GDM1 (cell line): ENCODE data around the gene TCL1A.

Experiments
- DNase-seq: peaks from one replicate; lab custom pipeline; 2025; lab: John Stamatoyannopoulos, UW

TCL1A gene

DNA sequence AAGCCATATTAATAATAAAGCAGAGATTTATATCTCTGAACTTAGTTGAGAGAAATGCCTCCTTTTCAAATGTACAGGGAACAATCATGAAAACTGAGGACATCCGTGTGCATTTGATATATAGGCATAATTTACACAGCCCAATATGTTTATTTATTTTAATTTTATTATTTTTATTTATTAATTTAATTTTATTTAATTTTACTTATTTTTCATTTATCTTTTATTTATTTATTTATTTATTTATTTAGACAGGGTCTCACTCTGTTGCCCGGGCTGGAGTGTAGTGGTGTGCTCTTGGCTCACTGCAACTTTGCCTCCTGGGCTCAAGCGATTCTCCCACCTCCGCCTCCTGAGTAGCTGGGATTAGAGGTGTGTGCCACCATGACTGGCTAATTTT is 8.4 kb downstream of the TCL1A start:
- DNase-seq = no peak

DNA sequence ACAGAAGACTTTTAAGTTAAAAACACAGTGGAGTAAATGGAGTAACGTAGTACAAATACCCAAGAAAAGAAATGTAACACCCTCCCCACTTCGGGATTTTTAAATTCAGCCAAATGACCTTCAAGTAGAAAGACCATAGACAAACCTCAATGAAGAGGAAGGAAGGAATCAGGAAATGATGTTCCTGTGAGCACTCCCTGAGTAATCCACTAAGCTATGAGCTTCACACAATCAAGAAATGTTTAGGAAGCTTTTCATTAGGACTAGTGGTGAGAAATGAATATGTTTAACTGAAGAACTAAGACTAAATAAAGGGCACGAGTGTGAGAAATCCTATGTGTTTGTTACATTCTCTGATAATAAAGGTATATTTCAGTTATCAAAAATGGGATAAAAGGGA is 10.1 kb downstream of the TCL1A start:
- DNase-seq = no peak

DNA sequence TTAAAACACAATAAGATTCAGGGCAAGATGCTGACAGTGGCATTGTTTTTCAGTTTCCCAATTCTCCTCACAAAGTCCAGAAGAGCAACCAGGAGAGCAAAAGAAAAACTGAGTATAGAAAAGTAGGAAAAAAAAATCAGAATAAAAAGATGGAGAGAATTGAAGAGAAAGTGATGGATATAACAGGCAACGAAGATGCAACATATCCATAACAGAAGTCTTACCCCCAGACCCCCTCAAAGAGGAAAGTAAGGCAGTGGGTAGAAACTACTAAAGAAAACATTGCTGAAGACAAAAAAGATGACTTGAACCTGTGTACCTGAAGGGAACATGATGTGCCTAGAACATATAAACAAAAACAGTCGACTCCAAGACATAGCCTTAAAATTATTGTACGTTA is 10.6 kb downstream of the TCL1A start:
- no peak for DNase-seq

DNA sequence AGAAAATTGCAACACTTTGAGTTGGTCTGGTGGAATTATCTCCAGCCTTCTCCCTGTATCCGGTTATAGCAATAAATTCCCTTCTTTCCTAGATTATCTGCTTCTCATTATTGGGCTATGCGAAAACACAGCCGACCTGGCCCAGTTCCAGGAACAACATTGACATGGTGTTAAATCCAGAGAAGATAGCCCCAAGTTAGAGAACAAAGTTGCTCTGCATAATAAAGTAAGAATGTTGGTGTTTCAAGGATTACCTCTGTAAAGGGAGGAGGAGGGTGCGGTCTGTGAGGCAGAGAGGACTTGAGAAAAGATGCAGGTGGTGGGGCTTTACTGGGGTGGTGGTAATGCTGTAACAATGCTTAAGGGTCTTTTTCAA is 12.1 kb downstream of the TCL1A start:
- DNase-seq = no peak

DNA sequence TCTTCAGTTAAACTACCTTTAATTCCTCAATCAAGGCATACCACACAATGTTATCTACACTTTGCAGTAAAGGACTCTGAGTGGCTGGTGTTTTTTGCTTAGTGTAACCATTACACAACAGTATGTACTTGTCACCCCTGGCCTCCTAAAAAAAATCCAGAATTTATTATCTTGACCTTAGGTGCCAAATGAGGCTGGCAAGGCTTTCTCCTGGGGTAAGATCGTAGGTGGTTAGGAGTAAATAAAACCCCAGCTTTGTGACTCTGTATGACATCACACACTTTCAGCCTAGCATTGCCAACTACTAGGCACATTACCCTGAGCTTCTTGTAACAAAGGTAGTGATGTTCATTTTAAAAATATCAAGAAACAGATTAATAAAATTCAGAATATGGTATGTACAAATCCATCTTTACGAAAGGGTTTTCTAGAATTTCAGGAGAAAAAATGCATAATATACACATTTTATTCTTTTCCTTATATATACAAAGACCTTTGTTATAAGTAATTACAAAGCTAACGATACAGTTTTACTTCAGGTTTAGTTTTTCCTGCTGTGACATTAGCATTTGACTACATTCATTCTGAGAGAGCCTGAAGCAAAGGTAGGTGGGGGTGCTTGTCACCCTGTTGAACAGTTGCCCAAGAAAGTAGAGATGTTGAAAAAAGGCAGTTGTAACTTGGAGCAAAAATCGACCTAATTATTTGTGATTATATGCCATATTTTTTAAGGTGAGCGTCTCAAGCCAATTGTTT is 13.5 kb downstream of the TCL1A start:
- no peak for DNase-seq

DNA sequence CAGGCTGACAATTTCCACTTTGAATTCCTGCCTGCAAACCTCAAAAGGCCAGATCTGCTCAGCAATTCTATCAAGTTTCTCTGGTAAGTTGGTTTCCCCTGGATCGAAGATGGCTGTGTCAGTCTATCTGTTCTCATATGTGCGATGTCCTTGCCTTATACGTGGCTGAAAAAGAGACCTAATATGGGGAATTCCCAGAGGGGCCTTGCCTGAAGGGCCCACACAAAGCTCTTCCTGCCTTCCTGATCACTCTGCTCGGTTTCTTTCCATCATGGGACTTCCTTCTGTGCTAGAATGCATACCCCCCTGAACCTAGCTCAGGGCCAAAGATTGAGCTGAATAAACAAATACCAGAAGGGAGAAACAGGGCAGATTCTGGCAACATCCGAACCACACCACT is 14.5 kb downstream of the TCL1A start:
- no peak for DNase-seq

DNA sequence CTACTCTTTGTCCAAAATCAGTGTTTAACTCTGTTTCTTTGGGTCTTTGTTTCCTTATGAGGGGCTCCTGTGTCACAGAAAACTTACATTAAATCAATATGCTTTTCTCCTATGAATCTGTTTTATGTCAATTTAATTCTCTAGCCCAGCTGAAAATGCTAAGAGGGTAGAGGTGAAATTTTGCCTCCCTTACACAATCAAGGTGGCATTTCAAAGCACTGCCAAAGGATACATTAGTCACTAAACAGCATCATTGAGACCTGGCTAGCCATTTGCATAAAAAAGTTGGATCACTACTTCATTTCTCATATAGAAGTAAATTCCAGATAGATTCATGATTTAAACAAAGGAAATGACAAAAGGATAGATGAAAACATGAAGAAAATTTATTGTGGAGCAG is 15.6 kb downstream of the TCL1A start:
- no peak for DNase-seq

DNA sequence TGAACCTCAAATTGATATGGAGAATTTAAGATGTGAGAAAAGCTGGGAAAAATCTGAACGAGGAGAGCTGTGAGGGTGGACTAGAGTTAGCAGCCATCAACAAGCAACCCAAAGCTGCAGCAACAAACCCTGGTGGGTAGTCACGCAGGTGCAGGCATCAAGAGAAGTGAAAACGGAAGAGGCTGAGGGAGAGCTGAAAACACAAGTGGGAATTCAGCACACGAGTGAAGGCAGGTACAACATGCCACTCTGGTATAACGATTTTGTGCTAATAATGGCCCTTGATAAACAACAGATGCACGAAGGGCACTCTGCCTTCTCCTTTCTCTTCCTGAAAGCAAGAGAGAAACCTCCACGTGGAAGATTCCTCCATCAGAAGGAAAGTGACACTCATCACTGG is 16.2 kb downstream of the TCL1A start:
- DNase-seq = no peak

DNA sequence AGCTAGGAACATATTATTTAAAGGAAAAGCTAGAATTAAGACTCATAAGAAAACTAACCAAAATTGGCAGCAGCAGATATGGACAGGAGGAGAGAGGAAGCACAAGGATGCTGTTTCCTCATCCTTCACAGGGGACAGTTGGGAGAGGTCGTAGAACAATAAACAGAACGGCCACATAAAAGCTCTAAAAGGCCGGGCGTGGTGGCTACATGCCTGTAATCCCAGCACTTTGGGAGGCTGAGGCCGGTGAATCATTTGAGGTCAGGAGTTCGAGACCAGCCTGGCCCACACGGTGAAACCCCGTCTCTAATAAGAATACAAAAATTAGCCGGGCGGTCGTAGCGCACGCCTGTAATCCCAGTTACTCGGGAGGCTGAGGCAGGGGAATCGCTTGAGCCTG is 17.2 kb downstream of the TCL1A start:
- no peak for DNase-seq

DNA sequence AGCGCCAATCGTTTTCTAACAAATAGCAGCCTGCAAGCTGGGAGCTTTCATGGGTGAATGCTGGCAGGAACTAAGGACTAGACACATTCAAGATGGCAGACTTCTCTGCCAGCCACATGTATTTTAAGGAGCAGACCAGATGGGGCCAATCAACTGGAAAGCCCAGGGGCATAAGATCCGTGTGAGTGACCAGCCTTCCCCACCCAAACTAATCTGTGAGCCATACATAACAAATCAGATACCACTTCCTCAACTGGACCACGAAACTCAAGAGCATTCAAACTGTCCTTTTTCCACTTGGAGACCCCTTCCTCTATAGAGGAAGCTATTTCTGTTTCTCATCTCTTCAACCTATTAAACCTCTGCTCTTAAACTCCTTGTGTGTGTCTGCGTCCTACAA is 18.0 kb downstream of the TCL1A start:
- no peak for DNase-seq

DNA sequence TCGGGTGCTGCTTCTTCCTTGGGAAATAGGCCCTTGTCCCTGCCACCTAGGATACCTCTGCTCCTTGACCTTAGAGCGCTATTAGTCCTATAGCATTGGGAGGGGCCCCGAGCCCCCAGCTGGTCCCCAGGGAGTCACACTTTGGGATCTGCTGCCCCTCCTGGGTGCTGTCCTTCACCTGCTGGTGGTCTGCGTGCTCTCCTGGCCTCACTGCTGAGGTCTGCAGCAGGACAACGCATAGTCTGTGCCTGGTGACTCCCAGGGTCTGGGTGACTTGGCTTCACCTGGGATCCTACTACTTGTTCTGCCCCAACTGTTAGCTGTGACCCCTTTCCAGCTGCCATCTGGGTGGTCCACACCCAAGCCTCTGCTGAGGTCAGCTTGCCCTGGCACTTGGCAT is 18.9 kb downstream of the TCL1A start:
- DNase-seq = no peak

DNA sequence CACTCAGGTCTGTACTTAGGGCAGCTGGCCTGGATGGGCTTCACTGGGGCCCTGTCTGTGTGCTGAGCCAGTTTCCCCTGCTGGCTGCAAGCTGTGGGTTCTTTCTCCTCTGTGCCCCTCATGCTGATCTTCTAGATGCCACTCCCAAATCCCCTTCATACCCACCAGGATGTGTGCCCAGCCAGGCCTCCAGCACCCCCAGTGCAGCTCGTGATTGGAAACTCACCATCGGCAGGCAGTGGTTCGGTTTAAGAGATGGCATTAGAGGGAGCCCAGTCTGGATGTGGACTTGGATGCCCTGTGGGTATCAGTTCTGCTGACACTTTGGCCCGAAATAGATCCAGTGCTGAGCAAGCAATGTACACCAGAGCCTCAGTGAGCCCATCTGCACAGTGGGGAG is 21.8 kb downstream of the TCL1A start:
- DNase-seq = no peak

DNA sequence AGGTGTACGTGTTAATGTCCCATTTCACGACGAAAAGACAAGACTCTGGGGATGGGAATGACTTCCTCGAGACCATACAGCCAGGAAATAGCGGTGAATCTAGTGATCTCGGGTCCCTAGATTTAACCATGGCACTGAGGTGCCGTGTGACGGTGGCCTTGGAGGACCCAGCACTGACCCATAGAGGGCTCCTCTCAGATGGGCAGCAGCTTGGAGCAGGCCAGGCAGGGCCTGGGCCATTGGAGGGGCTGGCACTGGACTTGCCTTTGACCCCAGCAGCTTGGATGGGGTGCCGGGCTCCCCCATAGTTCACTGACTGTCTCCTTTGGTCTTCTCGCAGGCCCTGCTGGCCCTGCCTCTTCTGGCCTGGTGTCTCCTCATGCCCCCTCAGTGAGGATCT is 22.3 kb downstream of the TCL1A start:
- DNase-seq = no peak

DNA sequence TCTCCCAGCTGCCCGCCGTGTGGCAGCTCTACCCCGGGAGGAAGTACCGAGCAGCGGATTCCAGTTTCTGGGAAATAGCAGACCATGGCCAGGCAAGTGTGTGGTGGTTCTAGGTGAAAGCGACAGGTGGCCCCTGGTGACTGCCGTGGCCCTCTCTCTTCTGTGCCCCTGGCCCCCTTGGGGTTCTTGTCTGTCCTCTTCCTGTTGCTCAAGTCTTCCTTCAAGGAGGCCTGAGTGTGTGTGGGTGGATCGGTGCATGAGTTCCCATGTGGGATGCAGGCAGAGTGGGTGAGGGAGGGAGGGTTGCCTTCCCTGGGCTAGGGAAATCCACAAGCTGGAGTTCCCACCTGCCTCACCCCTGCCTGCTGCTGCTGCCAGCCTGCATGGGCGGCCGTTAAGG is 23.1 kb downstream of the TCL1A start:
- no peak for DNase-seq

DNA sequence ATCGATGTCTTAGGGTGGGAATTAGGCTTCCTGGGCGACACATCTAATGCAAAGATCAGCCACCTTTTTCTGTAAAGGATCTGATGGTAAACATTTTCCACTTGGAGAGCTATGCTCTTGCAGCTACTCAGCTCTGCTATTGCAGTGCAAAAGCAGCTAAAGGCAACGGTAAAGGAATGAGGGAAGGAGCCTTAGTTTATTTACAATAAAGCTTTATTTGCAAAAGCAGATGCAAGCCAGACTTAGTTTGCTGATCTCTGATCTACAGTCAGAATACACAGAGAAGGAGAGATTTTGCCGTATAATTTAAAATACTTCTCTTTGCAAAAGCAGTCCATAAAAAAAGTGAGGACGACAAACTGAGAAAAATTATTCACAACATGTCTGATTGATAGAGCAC is 24.5 kb downstream of the TCL1A start:
- no peak for DNase-seq

DNA sequence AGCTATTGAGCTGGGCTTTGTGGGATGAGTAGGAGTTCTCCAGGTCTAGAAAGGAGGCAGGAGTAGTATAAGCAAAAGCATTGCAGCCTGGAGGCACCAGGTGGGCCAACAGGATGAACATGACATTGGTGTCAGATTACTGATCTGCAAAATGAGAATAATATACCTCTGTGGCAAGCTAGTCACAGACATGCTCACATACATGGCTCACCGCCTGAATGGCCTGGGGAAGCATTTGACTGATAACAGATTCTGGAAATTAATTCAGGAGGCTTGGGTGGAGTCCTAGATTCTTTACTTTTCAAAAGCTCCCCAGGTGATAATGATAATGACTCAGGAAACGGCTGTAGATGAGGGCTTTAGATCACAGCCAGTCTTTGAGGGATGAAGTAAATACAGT is 27.0 kb downstream of the TCL1A start:
- DNase-seq = no peak

DNA sequence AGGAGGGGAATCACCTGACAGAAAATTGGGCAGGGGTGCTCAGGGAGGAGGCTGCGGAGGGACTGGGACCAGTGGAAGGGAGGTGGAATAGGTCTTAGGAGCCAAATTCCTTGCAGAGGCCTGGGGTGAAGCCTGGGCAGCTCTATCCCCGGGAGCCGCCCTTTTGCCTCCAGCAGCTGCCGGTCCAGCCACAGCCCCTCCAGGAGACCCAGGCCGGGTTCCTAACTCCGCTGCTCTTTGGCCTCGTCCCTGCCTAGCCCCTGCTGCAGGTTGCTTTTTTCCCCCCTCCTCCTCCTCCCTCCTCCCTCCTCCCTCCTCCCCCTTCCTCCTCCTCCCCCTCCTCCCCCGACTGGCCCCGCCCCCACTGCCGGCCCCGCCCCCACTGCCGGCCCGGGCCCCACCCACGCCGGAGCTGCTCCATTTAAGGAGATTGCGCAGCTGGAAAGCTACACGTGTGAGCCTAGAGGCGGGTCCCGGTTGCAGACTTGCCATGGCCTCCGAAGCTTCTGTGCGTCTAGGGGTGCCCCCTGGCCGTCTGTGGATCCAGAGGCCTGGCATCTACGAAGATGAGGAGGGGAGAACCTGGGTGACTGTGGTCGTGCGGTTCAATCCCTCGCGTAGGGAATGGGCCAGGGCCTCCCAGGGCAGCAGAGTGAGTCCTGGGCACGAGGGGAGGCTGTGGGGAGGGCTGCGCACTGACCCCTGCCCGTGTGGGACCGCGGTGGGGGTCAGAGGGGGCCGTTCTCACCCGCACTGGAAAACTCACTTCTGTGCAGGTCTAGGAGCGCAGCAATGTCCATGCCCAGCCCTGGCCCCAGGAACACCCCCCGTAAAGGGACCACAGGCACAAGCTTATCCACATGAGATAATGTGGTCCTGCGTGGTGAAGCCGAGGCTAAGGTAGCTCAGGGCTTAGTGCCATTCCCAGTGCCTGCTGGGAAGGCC is 27.7 kb downstream of the TCL1A start, which contains the start of gene TCL1B:
TSS of gene TCL1B (plus strand) at position 449 of the 945 bp plus-strand sequence. CDS start at position 491, 42 bp downstream.
- no peak for DNase-seq

DNA sequence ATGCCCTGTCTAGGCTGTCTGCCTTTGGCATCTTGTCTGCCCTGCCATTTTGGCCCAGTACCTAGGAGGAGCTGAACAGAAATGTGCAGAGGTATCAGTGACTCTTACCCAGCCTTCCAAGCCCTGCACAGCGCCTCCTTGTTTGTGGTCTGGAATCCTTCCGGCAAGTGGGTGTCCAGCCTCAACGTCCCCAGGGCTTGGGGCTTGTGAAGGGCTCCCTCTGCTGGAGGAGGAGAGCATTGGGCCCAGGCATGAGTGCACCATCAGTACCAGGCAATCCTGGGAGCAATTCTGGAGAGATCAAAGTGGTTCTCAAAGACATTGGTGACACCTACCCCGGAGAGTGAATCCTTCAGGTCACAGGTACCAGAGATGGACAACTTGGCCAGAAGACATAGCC is 30.1 kb downstream of the TCL1A start:
- no peak for DNase-seq

DNA sequence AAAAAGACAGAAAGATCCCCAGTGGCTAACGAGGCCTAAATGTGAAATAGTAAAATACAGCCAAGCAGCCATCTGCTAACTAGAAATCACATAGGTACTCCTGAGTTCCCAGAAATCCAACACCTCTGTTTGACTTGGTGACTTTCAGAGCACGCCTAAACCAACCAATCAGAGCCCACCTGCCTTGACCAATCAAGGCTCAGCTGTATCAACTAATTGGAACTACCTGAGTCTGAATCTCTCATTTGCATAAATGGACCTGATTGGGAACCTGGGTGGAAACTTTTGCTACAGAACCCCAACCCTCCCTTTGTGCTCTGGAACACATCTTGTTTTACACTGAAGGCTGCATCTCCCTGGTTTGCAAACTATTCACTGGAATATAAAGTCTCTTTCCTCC is 32.8 kb downstream of the TCL1A start:
- no peak for DNase-seq

DNA sequence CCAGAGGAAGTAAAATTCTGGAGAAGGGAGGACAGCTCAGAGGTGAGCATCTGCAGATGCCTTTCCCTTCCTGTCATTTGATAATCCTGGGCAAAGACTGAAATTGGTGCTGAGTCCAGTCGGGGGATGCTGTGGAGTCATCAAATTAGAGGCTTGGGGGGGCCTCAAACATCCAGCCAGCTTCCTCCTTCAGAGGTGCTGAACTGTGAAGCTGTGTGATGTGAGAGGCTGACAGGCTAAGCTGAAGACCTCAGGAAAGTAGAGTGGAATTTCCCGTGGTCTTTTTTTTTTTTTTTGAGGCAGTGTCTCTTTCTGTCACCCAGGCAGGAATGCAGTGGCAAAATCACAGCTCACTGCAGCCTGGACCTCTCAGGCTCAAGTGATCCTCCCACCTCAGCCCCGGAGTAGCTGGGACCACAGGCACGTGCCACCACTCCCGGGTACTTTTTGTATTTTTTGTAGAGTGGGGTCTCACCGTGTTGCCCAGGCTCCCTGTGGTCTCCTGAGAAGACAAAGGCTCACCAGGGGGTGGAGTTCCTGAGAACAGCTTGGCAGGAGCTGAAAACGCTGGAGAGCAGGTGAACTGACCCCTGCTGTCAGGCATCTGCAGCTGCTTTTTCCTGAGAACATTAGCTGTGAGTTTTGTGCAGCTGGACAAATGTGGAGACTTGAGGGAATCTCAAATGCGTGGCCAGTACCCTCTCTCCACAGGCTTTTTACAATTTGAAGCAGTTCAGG is 33.8 kb downstream of the TCL1A start:
- DNase-seq = no peak

DNA sequence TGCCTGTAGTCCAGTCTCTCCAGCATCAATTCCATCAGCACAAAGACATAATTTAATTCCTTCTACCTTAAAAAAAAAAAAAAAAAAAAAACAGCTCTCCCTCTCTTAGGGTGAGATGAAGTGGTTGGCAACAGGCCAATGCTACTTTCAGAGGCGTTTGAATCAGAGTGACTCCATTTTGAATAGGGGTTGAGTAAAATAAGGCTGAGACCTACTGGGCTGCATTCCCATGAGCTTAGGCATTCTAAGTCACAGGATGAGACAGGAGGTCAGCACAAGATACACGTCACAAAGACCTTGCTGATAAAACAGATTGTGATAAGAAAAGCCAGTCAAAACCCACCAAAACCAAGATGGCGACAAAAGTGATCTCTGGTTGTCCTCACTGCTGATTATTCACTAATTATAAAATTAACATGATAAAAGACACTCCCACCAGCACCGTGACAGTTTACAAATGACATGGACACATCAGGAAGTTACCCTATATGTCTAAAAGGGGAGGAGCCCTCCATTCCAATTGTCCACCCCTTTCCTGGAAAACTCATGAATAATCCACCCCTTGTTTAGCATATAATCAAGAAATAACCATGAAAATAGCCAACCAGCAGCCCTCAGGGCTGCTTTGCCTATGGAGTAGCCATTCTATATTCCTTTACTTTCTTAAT is 34.6 kb downstream of the TCL1A start:
- DNase-seq = no peak

DNA sequence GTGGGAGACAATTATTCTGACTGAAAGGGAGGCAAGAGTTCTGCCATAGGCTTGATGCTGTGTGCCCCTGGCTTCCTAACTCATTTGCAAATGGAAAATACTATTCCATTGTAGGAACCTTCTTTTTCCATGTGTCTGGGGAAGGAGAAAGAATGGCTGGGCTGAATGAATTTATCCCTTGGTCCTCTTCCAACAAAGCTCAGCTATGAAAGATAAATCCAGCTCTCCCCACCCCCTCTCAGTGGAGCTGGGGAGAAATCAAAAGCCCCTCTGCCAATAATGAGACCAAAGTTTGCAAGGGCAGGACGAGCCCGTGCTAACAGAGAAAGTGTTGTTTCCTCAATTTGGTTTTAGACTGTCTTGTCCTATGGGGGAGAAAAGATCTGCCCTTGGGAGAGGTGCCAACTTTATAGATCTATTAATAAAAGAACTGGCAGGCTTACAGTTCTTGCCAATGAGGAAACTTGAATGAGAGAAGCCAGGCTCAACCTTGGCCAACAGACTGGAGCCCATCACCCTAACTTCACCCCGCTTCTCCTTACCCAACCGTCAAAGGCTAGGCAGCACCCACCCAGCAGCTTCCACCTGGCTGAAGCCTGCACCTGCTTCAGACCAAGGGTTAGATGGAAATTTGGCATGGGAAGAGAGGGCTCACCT is 36.6 kb downstream of the TCL1A start:
- DNase-seq = no peak
